ENCODE data around the gene KSR1.
"Not testable (repeated sequence)": the region's sequence is repeated elsewhere in the genome, so short reads cannot be mapped to it uniquely, and the experiment has no call there.

GRCh38 chr17:27666270-27666669 is 210.0 kb downstream of the KSR1 start:
- TF ChIP-seq POLR2AphosphoS5 (IDR thresholded peaks at IDR 0.05; ENCODE audit: borderline replicate concordance, low read depth, low read length); EZH2 (IDR thresholded peaks at IDR 0.05): not testable (repeated sequence)
